Fibroblast of lung (primary cell): ENCODE results near the gene GDF15.

Experiments
- EZH2 ChIP-seq: IDR thresholded peaks from 2 replicates; pipeline ENCODE4 v1.5.1; 2012; ENCODE audit warnings: low read length, control low read depth, mild to moderate bottlenecking; ENCODE audit errors: missing control alignments
- TF ChIP-seq, protein P1 (sequence below), 2 donors: IDR thresholded peaks in 1 of 2; conservative IDR thresholded peaks in 1 of 2; 1 replicate in 1 of 2; 2 replicates in 1 of 2; pipeline ENCODE4 v1.5.1; 2011 to 2012; ENCODE audit warnings: low read length in 2 of 2, control low read depth in 1 of 2, inconsistent platforms in 1 of 2, low read depth in 1 of 2, mild to moderate bottlenecking in 1 of 2

DNA sequence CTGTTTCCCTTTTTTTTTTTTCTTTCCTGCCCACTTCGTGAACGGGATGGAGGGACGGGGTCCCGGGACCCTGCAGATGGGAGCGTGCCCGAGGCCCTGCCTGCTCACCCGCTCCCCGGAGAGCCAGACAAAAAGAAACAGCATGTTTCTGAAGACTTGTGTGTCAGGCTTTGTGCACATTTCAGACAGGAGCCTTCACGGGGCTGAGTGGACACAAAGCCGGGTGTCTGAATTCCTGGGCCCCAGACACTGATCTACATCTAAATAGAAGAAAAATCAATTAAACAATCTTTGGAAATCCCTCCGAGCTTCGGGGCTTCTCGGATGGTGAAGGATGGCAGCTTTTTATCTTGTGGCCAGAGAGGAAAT, 41.4 kb upstream of the GDF15 start:
- TF ChIP-seq, protein P1, sequence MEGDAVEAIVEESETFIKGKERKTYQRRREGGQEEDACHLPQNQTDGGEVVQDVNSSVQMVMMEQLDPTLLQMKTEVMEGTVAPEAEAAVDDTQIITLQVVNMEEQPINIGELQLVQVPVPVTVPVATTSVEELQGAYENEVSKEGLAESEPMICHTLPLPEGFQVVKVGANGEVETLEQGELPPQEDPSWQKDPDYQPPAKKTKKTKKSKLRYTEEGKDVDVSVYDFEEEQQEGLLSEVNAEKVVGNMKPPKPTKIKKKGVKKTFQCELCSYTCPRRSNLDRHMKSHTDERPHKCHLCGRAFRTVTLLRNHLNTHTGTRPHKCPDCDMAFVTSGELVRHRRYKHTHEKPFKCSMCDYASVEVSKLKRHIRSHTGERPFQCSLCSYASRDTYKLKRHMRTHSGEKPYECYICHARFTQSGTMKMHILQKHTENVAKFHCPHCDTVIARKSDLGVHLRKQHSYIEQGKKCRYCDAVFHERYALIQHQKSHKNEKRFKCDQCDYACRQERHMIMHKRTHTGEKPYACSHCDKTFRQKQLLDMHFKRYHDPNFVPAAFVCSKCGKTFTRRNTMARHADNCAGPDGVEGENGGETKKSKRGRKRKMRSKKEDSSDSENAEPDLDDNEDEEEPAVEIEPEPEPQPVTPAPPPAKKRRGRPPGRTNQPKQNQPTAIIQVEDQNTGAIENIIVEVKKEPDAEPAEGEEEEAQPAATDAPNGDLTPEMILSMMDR (conservative IDR thresholded peaks at IDR 0.05 in 1 of 2, IDR thresholded peaks at IDR 0.05 in 1 of 2; ENCODE audit: low read depth in 1 of 2, low read length in 2 of 2): no peak
- no peak for TF ChIP-seq EZH2
